HCT116 (cell line): ENCODE data around the gene DEPDC7.

Experiments used
- CEBPB ChIP-seq: IDR thresholded peaks from 2 replicates; pipeline ENCODE4 v1.6.1; 2012; ENCODE audit warnings: low read depth
- EZH2 ChIP-seq: fragments of 200-600 bp; sonication (generic); IDR thresholded peaks from 2 replicates; pipeline ENCODE4 v1.6.1; 2017; ENCODE audit warnings: antibody characterized with exemption, mixed run types
- POLR2AphosphoS5 ChIP-seq: IDR thresholded peaks from 2 replicates; pipeline ENCODE4 v1.6.1; 2011; ENCODE audit warnings: mild to moderate bottlenecking, low read depth, low read length, moderate library complexity
- TF ChIP-seq, protein P1 (sequence below), 3 experiments: fragments of 200-600 bp in 1 of 3; sonication (generic) in 1 of 3; IDR thresholded peaks in 2 of 3; conservative IDR thresholded peaks in 1 of 3; 2 replicates each; pipeline ENCODE4 v1.5.1; 2012 to 2017; ENCODE audit warnings: low read depth in 2 of 3, low read length in 2 of 3, antibody characterized with exemption in 1 of 3, borderline replicate concordance in 1 of 3, control low read depth in 1 of 3, mild to moderate bottlenecking in 1 of 3, mixed read lengths in 1 of 3, mixed run types in 1 of 3, moderate library complexity in 1 of 3; ENCODE audit not compliant: insufficient read depth in 1 of 3
- TF ChIP-seq, protein P2 (sequence below): IDR thresholded peaks from 2 replicates; pipeline ENCODE4 v1.6.1; 2012; ENCODE audit warnings: low read depth

DNA sequence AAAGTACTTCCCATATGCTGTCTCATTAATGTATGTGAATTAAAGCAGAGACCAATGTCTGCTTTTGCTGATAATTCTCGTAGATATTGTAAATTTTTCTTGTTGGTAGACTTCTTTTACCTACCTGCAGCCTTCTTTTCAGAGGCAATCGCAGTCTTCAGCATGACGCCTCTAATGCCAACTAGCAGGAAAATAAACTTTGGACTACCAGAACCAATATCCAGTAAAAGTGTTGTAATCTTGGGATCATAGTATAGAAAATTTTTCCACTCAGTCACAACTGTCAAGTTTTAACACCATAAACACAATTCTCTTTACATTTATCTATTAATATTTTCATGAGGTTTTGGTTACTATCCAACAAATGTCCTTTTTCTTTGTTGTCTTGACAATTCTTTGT, 2.3 kb downstream of the DEPDC7 start:
- TF ChIP-seq CEBPB (no peak), POLR2AphosphoS5 (no peak), EZH2 (no peak)
- TF ChIP-seq, protein P1, sequence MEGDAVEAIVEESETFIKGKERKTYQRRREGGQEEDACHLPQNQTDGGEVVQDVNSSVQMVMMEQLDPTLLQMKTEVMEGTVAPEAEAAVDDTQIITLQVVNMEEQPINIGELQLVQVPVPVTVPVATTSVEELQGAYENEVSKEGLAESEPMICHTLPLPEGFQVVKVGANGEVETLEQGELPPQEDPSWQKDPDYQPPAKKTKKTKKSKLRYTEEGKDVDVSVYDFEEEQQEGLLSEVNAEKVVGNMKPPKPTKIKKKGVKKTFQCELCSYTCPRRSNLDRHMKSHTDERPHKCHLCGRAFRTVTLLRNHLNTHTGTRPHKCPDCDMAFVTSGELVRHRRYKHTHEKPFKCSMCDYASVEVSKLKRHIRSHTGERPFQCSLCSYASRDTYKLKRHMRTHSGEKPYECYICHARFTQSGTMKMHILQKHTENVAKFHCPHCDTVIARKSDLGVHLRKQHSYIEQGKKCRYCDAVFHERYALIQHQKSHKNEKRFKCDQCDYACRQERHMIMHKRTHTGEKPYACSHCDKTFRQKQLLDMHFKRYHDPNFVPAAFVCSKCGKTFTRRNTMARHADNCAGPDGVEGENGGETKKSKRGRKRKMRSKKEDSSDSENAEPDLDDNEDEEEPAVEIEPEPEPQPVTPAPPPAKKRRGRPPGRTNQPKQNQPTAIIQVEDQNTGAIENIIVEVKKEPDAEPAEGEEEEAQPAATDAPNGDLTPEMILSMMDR (IDR thresholded peaks at IDR 0.05 in 2 of 3, conservative IDR thresholded peaks at IDR 0.05 in 1 of 3; ENCODE audit: borderline replicate concordance in 1 of 3, insufficient read depth in 1 of 3, low read depth in 2 of 3, low read length in 2 of 3) = no peak
- TF ChIP-seq, protein P2, sequence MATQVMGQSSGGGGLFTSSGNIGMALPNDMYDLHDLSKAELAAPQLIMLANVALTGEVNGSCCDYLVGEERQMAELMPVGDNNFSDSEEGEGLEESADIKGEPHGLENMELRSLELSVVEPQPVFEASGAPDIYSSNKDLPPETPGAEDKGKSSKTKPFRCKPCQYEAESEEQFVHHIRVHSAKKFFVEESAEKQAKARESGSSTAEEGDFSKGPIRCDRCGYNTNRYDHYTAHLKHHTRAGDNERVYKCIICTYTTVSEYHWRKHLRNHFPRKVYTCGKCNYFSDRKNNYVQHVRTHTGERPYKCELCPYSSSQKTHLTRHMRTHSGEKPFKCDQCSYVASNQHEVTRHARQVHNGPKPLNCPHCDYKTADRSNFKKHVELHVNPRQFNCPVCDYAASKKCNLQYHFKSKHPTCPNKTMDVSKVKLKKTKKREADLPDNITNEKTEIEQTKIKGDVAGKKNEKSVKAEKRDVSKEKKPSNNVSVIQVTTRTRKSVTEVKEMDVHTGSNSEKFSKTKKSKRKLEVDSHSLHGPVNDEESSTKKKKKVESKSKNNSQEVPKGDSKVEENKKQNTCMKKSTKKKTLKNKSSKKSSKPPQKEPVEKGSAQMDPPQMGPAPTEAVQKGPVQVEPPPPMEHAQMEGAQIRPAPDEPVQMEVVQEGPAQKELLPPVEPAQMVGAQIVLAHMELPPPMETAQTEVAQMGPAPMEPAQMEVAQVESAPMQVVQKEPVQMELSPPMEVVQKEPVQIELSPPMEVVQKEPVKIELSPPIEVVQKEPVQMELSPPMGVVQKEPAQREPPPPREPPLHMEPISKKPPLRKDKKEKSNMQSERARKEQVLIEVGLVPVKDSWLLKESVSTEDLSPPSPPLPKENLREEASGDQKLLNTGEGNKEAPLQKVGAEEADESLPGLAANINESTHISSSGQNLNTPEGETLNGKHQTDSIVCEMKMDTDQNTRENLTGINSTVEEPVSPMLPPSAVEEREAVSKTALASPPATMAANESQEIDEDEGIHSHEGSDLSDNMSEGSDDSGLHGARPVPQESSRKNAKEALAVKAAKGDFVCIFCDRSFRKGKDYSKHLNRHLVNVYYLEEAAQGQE = no peak
